H9 (cell line): ENCODE measurements around the gene MT3. TPM values are rescaled to one million over a fixed set of nuclear protein-coding genes. Genes with fewer than 3 reads are reported as not detected.

Source experiments
- DNase-seq: peaks from one replicate; pipeline ENCODE4 v3.0.0-alpha.2; 2017
- H2AFZ ChIP-seq: one replicate; pipeline ENCODE4 v1.6.1; 2013; ENCODE audit warnings: mild to moderate bottlenecking, low read length, control low read depth, moderate library complexity
- H2AK5ac ChIP-seq: 2 replicates; pipeline ENCODE4 v1.6.1; 2013; ENCODE audit warnings: low read length, control low read depth, mixed read lengths; ENCODE audit not compliant: insufficient read length
- H2BK120ac ChIP-seq: one replicate; pipeline ENCODE4 v1.6.1; 2013; ENCODE audit warnings: low read depth, mild to moderate bottlenecking, low read length, control low read depth, inconsistent platforms; ENCODE audit not compliant: poor library complexity, severe bottlenecking
- H2BK12ac ChIP-seq: 2 replicates; pipeline ENCODE4 v1.6.1; 2013; ENCODE audit warnings: low read length, control low read depth, mixed read lengths, low read depth; ENCODE audit not compliant: insufficient read length
- H2BK15ac ChIP-seq: 2 replicates; pipeline ENCODE4 v1.6.1; 2013; ENCODE audit warnings: low read depth, low read length, control low read depth
- H2BK20ac ChIP-seq: one replicate; pipeline ENCODE4 v1.6.1; 2013; ENCODE audit warnings: low read depth, mild to moderate bottlenecking, low read length, control low read depth, inconsistent platforms; ENCODE audit not compliant: poor library complexity, severe bottlenecking
- H2BK5ac ChIP-seq: 2 replicates; pipeline ENCODE4 v1.6.1; 2013; ENCODE audit warnings: low read length, control low read depth, mixed read lengths; ENCODE audit not compliant: insufficient read length
- H3K14ac ChIP-seq: 2 replicates; pipeline ENCODE4 v1.6.1; 2013; ENCODE audit warnings: low read length, control low read depth; ENCODE audit not compliant: insufficient read depth
- H3K18ac ChIP-seq: 2 replicates; pipeline ENCODE4 v1.6.1; 2013; ENCODE audit warnings: low read depth, mild to moderate bottlenecking, mixed read lengths, low read length, control low read depth; ENCODE audit not compliant: insufficient read length
- H3K23ac ChIP-seq: 2 replicates; pipeline ENCODE4 v1.6.1; 2013; ENCODE audit warnings: low read length, control low read depth, mixed read lengths, low read depth; ENCODE audit not compliant: insufficient read length
- H3K23me2 ChIP-seq: 2 replicates; pipeline ENCODE4 v1.6.1; 2013; ENCODE audit warnings: low read depth, mild to moderate bottlenecking, mixed read lengths, low read length, control low read depth; ENCODE audit not compliant: insufficient read length, poor library complexity, severe bottlenecking
- H3K27ac ChIP-seq: 2 replicates; pipeline ENCODE4 v1.5.1; 2013; ENCODE audit warnings: low read length, control low read depth, mixed read lengths, low read depth; ENCODE audit not compliant: insufficient read length
- H3K27me3 ChIP-seq: 2 replicates; pipeline ENCODE4 v1.6.1; 2013; ENCODE audit warnings: low read length, control low read depth, inconsistent platforms; ENCODE audit not compliant: insufficient read depth
- H3K4ac ChIP-seq: 2 replicates; pipeline ENCODE4 v1.6.1; 2013; ENCODE audit warnings: low read depth, mild to moderate bottlenecking, control low read depth, inconsistent platforms, low read length, moderate library complexity
- H3K4me1 ChIP-seq: 2 replicates; pipeline ENCODE4 v1.6.1; 2013; ENCODE audit warnings: low read length, control low read depth, inconsistent platforms; ENCODE audit not compliant: insufficient read depth
- H3K4me2 ChIP-seq: 2 replicates; pipeline ENCODE4 v1.6.1; 2013; ENCODE audit warnings: low read length, control low read depth, mixed read lengths; ENCODE audit not compliant: insufficient read length, insufficient read depth
- H3K56ac ChIP-seq: 2 replicates; pipeline ENCODE4 v1.6.1; 2013; ENCODE audit warnings: low read depth, mild to moderate bottlenecking, mixed read lengths, low read length, control low read depth; ENCODE audit not compliant: insufficient read length
- H3K79me1 ChIP-seq: 2 replicates; pipeline ENCODE4 v1.6.1; 2013; ENCODE audit warnings: low read depth, mild to moderate bottlenecking, moderate library complexity, low read length, control low read depth, inconsistent platforms; ENCODE audit not compliant: insufficient read depth, poor library complexity, severe bottlenecking
- H3K79me2 ChIP-seq: 2 replicates; pipeline ENCODE4 v1.6.1; 2013; ENCODE audit warnings: low read length, control low read depth, inconsistent platforms; ENCODE audit not compliant: insufficient read depth
- H3K9ac ChIP-seq: 2 replicates; pipeline ENCODE4 v1.6.1; 2013; ENCODE audit warnings: low read length, control low read depth, mixed read lengths; ENCODE audit not compliant: insufficient read length; ENCODE audit errors: extremely low read depth
- H3K9me3 ChIP-seq: one replicate; pipeline ENCODE4 v1.6.1; 2013; ENCODE audit warnings: low read depth, low read length, inconsistent platforms; ENCODE audit not compliant: control insufficient read depth
- H3T11ph ChIP-seq: one replicate; pipeline ENCODE4 v1.6.1; 2013; ENCODE audit warnings: mild to moderate bottlenecking, low read length, control low read depth, inconsistent platforms
- H4K20me1 ChIP-seq: one replicate; pipeline ENCODE4 v1.6.1; 2013; ENCODE audit not compliant: control insufficient read depth, insufficient read length, insufficient read depth
- H4K5ac ChIP-seq: 2 replicates; pipeline ENCODE4 v1.6.1; 2013; ENCODE audit warnings: low read depth, mild to moderate bottlenecking, mixed read lengths, low read length, control low read depth; ENCODE audit not compliant: insufficient read length
- H4K8ac ChIP-seq: replicated peaks from 2 replicates; pipeline ENCODE4 v1.6.1; 2013; ENCODE audit warnings: low read length, control low read depth, mixed read lengths, low read depth; ENCODE audit not compliant: insufficient read length
- H4K91ac ChIP-seq: 2 replicates; pipeline ENCODE4 v1.6.1; 2013; ENCODE audit warnings: low read depth, mild to moderate bottlenecking, moderate library complexity, mixed read lengths, low read length, control low read depth; ENCODE audit not compliant: insufficient read length
- H3K27ac Mint-ChIP-seq, 3 experiments: 2 replicates in 2 of 3; 3 replicates in 1 of 3; pipeline ENCODE4 v1.8.0; 2020 to 2021; ENCODE audit warnings: mixed read lengths in 3 of 3, mild to moderate bottlenecking in 1 of 3, moderate library complexity in 1 of 3
- H3K27me3 Mint-ChIP-seq: 2 replicates; pipeline ENCODE4 v1.8.0; 2021; ENCODE audit warnings: low read depth, mild to moderate bottlenecking, moderate library complexity, mixed read lengths
- H3K36me3 Mint-ChIP-seq, 3 experiments: 2 replicates in 2 of 3; 3 replicates in 1 of 3; pipeline ENCODE4 v1.8.0; 2020 to 2021; ENCODE audit warnings: low read depth in 3 of 3, mixed read lengths in 3 of 3; ENCODE audit not compliant: insufficient read depth in 1 of 3
- H3K4me1 Mint-ChIP-seq, 2 experiments: 2 replicates each; pipeline ENCODE4 v1.8.0; 2020; ENCODE audit warnings: mixed read lengths in 2 of 2
- H3K4me3 Mint-ChIP-seq, 2 experiments: 2 replicates in 1 of 2; 3 replicates in 1 of 2; pipeline ENCODE4 v1.8.0; 2020 to 2021; ENCODE audit warnings: mild to moderate bottlenecking in 2 of 2, mixed read lengths in 2 of 2, moderate library complexity in 1 of 2
- H3K9me3 Mint-ChIP-seq, 2 experiments: 2 replicates in 1 of 2; 3 replicates in 1 of 2; pipeline ENCODE4 v1.8.0; 2020; ENCODE audit warnings: mild to moderate bottlenecking in 2 of 2, mixed read lengths in 2 of 2, moderate library complexity in 1 of 2
- WGBS: extraction: QIAGEN DNeasy Blood & Tissue Kit; methylation state at CpG from one replicate; pipeline ENCODE4 v1.1.7; 2013; ENCODE audit warnings: missing lambda C conversion rate, low lambda C conversion rate, mixed read lengths; ENCODE audit not compliant: insufficient read length; ENCODE audit errors: extremely low coverage; 5-methylcytosine and 5-hydroxymethylcytosine counted together
- total RNA-seq: library from RNA; stranded (reverse); gene quantifications from 2 replicates; pipeline ENCODE4 v1.2.1, GENCODE V29; 2021
- TF ChIP-seq, protein P1 (sequence below): fragments of 200-600 bp; sonication (generic); conservative IDR thresholded peaks from 3 replicates; pipeline ENCODE4 v1.8.0; 2021; ENCODE audit warnings: antibody characterized with exemption, mild to moderate bottlenecking

The MT3 gene
- total RNA-seq, 1 experiment from 2014 or later: not detected

DNA sequence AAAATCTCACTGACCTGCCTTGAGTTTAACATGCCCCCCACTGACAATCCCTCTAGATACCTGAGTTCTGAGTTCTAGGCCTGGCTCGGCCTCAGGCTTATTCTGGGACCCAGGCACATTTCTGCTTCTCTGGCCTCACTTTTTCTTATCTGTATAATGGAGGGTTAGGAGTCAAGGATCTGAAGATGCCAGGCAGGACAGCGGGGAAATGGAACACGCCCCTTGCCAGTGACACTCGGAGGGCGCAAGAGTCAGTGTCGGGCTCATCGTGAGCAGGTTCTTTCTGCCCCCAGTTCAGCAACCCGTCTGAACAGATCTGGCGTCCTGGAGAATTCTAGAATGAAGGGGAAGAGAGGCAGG lies 567 bp upstream of the MT3 start:
- no peaks in the 10 kb centered on the region; a peak in 2 of 5 replicates for H3K9me3 Mint-ChIP-seq
- H3K27me3 Mint-ChIP-seq: peaks cover 99% of the 10 kb centered on the region
- peak overlapping the region; percentile 73 for H3K4me2 ChIP-seq
- H4K8ac ChIP-seq: no peak overlapping the region
- no peaks in the 10 kb centered on the region for H3K36me3 Mint-ChIP-seq
- peaks cover 6 to 13% of the 10 kb centered on the region in 2 experiments for H3K4me1 Mint-ChIP-seq
- H2AFZ ChIP-seq: no peak overlapping the region
- H2BK5ac ChIP-seq: no peak overlapping the region
- H2BK12ac ChIP-seq: no peak overlapping the region
- no peak overlapping the region for H2BK15ac ChIP-seq
- H3K9me3 ChIP-seq: no peaks in the 10 kb centered on the region
- H3T11ph ChIP-seq: no peak overlapping the region
- H2BK120ac ChIP-seq: no peak overlapping the region
- WGBS: no CpG with 5 or more reads among the region's 9 CpGs
- H4K91ac ChIP-seq: no peak overlapping the region
- H3K56ac ChIP-seq: no peak overlapping the region
- H3K14ac ChIP-seq: no peak overlapping the region
- H3K4me1 ChIP-seq: no peaks in the 10 kb centered on the region
- no peaks in the 10 kb centered on the region for H3K79me2 ChIP-seq
- H4K20me1 ChIP-seq: peaks cover 3% of the 10 kb centered on the region
- H3K18ac ChIP-seq: no peak overlapping the region
- no peak overlapping the region for H3K9ac ChIP-seq
- peaks cover 25% of the 10 kb centered on the region; the same call in 1 of the 2 replicates for H3K27me3 ChIP-seq
- H2AK5ac ChIP-seq: no peak overlapping the region
- TF ChIP-seq, protein P1, sequence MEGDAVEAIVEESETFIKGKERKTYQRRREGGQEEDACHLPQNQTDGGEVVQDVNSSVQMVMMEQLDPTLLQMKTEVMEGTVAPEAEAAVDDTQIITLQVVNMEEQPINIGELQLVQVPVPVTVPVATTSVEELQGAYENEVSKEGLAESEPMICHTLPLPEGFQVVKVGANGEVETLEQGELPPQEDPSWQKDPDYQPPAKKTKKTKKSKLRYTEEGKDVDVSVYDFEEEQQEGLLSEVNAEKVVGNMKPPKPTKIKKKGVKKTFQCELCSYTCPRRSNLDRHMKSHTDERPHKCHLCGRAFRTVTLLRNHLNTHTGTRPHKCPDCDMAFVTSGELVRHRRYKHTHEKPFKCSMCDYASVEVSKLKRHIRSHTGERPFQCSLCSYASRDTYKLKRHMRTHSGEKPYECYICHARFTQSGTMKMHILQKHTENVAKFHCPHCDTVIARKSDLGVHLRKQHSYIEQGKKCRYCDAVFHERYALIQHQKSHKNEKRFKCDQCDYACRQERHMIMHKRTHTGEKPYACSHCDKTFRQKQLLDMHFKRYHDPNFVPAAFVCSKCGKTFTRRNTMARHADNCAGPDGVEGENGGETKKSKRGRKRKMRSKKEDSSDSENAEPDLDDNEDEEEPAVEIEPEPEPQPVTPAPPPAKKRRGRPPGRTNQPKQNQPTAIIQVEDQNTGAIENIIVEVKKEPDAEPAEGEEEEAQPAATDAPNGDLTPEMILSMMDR: no peak
- DNase-seq: no peak
- H4K5ac ChIP-seq: no peak overlapping the region
- H3K23ac ChIP-seq: no peak overlapping the region
- H3K27ac Mint-ChIP-seq: no peak overlapping the region
- H3K4ac ChIP-seq: no peak overlapping the region
- no peaks in the 10 kb centered on the region for H3K79me1 ChIP-seq
- H3K4me3 Mint-ChIP-seq: peak overlapping the region; percentile 67 to 82
- no peak overlapping the region for H3K27ac ChIP-seq
- peaks cover 8% of the 10 kb centered on the region for H3K23me2 ChIP-seq
- no peak overlapping the region for H2BK20ac ChIP-seq
